H9 (cell line): ENCODE results near the gene FAM210B. TPM values are rescaled to one million over a fixed set of nuclear protein-coding genes. Genes with fewer than 3 reads are reported as not detected.
A peak's percentile ranks its signal among the peaks of the same experiment; 100 is the strongest.

Source experiments
- DNase-seq: peaks from one replicate; pipeline ENCODE4 v3.0.0-alpha.2; 2017
- H2AFZ ChIP-seq: one replicate; pipeline ENCODE4 v1.6.1; 2013; ENCODE audit warnings: mild to moderate bottlenecking, low read length, control low read depth, moderate library complexity
- H2AK5ac ChIP-seq: 2 replicates; pipeline ENCODE4 v1.6.1; 2013; ENCODE audit warnings: low read length, control low read depth, mixed read lengths; ENCODE audit not compliant: insufficient read length
- H2BK120ac ChIP-seq: one replicate; pipeline ENCODE4 v1.6.1; 2013; ENCODE audit warnings: low read depth, mild to moderate bottlenecking, low read length, control low read depth, inconsistent platforms; ENCODE audit not compliant: poor library complexity, severe bottlenecking
- H2BK12ac ChIP-seq: 2 replicates; pipeline ENCODE4 v1.6.1; 2013; ENCODE audit warnings: low read length, control low read depth, mixed read lengths, low read depth; ENCODE audit not compliant: insufficient read length
- H2BK15ac ChIP-seq: 2 replicates; pipeline ENCODE4 v1.6.1; 2013; ENCODE audit warnings: low read depth, low read length, control low read depth
- H2BK20ac ChIP-seq: one replicate; pipeline ENCODE4 v1.6.1; 2013; ENCODE audit warnings: low read depth, mild to moderate bottlenecking, low read length, control low read depth, inconsistent platforms; ENCODE audit not compliant: poor library complexity, severe bottlenecking
- H2BK5ac ChIP-seq: 2 replicates; pipeline ENCODE4 v1.6.1; 2013; ENCODE audit warnings: low read length, control low read depth, mixed read lengths; ENCODE audit not compliant: insufficient read length
- H3K14ac ChIP-seq: 2 replicates; pipeline ENCODE4 v1.6.1; 2013; ENCODE audit warnings: low read length, control low read depth; ENCODE audit not compliant: insufficient read depth
- H3K18ac ChIP-seq: 2 replicates; pipeline ENCODE4 v1.6.1; 2013; ENCODE audit warnings: low read depth, mild to moderate bottlenecking, mixed read lengths, low read length, control low read depth; ENCODE audit not compliant: insufficient read length
- H3K23ac ChIP-seq: 2 replicates; pipeline ENCODE4 v1.6.1; 2013; ENCODE audit warnings: low read length, control low read depth, mixed read lengths, low read depth; ENCODE audit not compliant: insufficient read length
- H3K23me2 ChIP-seq: 2 replicates; pipeline ENCODE4 v1.6.1; 2013; ENCODE audit warnings: low read depth, mild to moderate bottlenecking, mixed read lengths, low read length, control low read depth; ENCODE audit not compliant: insufficient read length, poor library complexity, severe bottlenecking
- H3K27ac ChIP-seq: 2 replicates; pipeline ENCODE4 v1.5.1; 2013; ENCODE audit warnings: low read length, control low read depth, mixed read lengths, low read depth; ENCODE audit not compliant: insufficient read length
- H3K27me3 ChIP-seq: 2 replicates; pipeline ENCODE4 v1.6.1; 2013; ENCODE audit warnings: low read length, control low read depth, inconsistent platforms; ENCODE audit not compliant: insufficient read depth
- H3K4ac ChIP-seq: 2 replicates; pipeline ENCODE4 v1.6.1; 2013; ENCODE audit warnings: low read depth, mild to moderate bottlenecking, control low read depth, inconsistent platforms, low read length, moderate library complexity
- H3K4me1 ChIP-seq: 2 replicates; pipeline ENCODE4 v1.6.1; 2013; ENCODE audit warnings: low read length, control low read depth, inconsistent platforms; ENCODE audit not compliant: insufficient read depth
- H3K4me2 ChIP-seq: 2 replicates; pipeline ENCODE4 v1.6.1; 2013; ENCODE audit warnings: low read length, control low read depth, mixed read lengths; ENCODE audit not compliant: insufficient read length, insufficient read depth
- H3K56ac ChIP-seq: 2 replicates; pipeline ENCODE4 v1.6.1; 2013; ENCODE audit warnings: low read depth, mild to moderate bottlenecking, mixed read lengths, low read length, control low read depth; ENCODE audit not compliant: insufficient read length
- H3K79me1 ChIP-seq: 2 replicates; pipeline ENCODE4 v1.6.1; 2013; ENCODE audit warnings: low read depth, mild to moderate bottlenecking, moderate library complexity, low read length, control low read depth, inconsistent platforms; ENCODE audit not compliant: insufficient read depth, poor library complexity, severe bottlenecking
- H3K79me2 ChIP-seq: 2 replicates; pipeline ENCODE4 v1.6.1; 2013; ENCODE audit warnings: low read length, control low read depth, inconsistent platforms; ENCODE audit not compliant: insufficient read depth
- H3K9ac ChIP-seq: 2 replicates; pipeline ENCODE4 v1.6.1; 2013; ENCODE audit warnings: low read length, control low read depth, mixed read lengths; ENCODE audit not compliant: insufficient read length; ENCODE audit errors: extremely low read depth
- H3K9me3 ChIP-seq: one replicate; pipeline ENCODE4 v1.6.1; 2013; ENCODE audit warnings: low read depth, low read length, inconsistent platforms; ENCODE audit not compliant: control insufficient read depth
- H3T11ph ChIP-seq: one replicate; pipeline ENCODE4 v1.6.1; 2013; ENCODE audit warnings: mild to moderate bottlenecking, low read length, control low read depth, inconsistent platforms
- H4K20me1 ChIP-seq: one replicate; pipeline ENCODE4 v1.6.1; 2013; ENCODE audit not compliant: control insufficient read depth, insufficient read length, insufficient read depth
- H4K5ac ChIP-seq: 2 replicates; pipeline ENCODE4 v1.6.1; 2013; ENCODE audit warnings: low read depth, mild to moderate bottlenecking, mixed read lengths, low read length, control low read depth; ENCODE audit not compliant: insufficient read length
- H4K8ac ChIP-seq: replicated peaks from 2 replicates; pipeline ENCODE4 v1.6.1; 2013; ENCODE audit warnings: low read length, control low read depth, mixed read lengths, low read depth; ENCODE audit not compliant: insufficient read length
- H4K91ac ChIP-seq: 2 replicates; pipeline ENCODE4 v1.6.1; 2013; ENCODE audit warnings: low read depth, mild to moderate bottlenecking, moderate library complexity, mixed read lengths, low read length, control low read depth; ENCODE audit not compliant: insufficient read length
- H3K27ac Mint-ChIP-seq, 3 experiments: 2 replicates in 2 of 3; 3 replicates in 1 of 3; pipeline ENCODE4 v1.8.0; 2020 to 2021; ENCODE audit warnings: mixed read lengths in 3 of 3, mild to moderate bottlenecking in 1 of 3, moderate library complexity in 1 of 3
- H3K27me3 Mint-ChIP-seq: 2 replicates; pipeline ENCODE4 v1.8.0; 2021; ENCODE audit warnings: low read depth, mild to moderate bottlenecking, moderate library complexity, mixed read lengths
- H3K36me3 Mint-ChIP-seq, 3 experiments: 2 replicates in 2 of 3; 3 replicates in 1 of 3; pipeline ENCODE4 v1.8.0; 2020 to 2021; ENCODE audit warnings: low read depth in 3 of 3, mixed read lengths in 3 of 3; ENCODE audit not compliant: insufficient read depth in 1 of 3
- H3K4me1 Mint-ChIP-seq, 2 experiments: 2 replicates each; pipeline ENCODE4 v1.8.0; 2020; ENCODE audit warnings: mixed read lengths in 2 of 2
- H3K4me3 Mint-ChIP-seq, 2 experiments: 2 replicates in 1 of 2; 3 replicates in 1 of 2; pipeline ENCODE4 v1.8.0; 2020 to 2021; ENCODE audit warnings: mild to moderate bottlenecking in 2 of 2, mixed read lengths in 2 of 2, moderate library complexity in 1 of 2
- H3K9me3 Mint-ChIP-seq, 2 experiments: 2 replicates in 1 of 2; 3 replicates in 1 of 2; pipeline ENCODE4 v1.8.0; 2020; ENCODE audit warnings: mild to moderate bottlenecking in 2 of 2, mixed read lengths in 2 of 2, moderate library complexity in 1 of 2
- CTCF ChIP-seq: fragments of 200-600 bp; sonication (generic); conservative IDR thresholded peaks from 3 replicates; pipeline ENCODE4 v1.8.0; 2021; ENCODE audit warnings: antibody characterized with exemption, mild to moderate bottlenecking
- WGBS: extraction: QIAGEN DNeasy Blood & Tissue Kit; methylation state at CpG from one replicate; pipeline ENCODE4 v1.1.7; 2013; ENCODE audit warnings: missing lambda C conversion rate, low lambda C conversion rate, mixed read lengths; ENCODE audit not compliant: insufficient read length; ENCODE audit errors: extremely low coverage; 5-methylcytosine and 5-hydroxymethylcytosine counted together
- total RNA-seq: library from RNA; stranded (reverse); gene quantifications from 2 replicates; pipeline ENCODE4 v1.2.1, GENCODE V29; 2021

Gene FAM210B
- total RNA-seq, 1 experiment from 2014 or later: 24.2 TPM

- Histone ChIP-seq H2BK5ac (no peak overlapping the region), H2BK12ac (no peak overlapping the region), H2AK5ac (no peak overlapping the region), H4K8ac (no peak overlapping the region), H3K27me3 (peaks cover 24% of the 10 kb centered on the region; the same call in 1 of the 2 replicates), H4K91ac (no peak overlapping the region), H3K4ac (no peak overlapping the region), H3K79me2 (no peaks in the 10 kb centered on the region), H3K18ac (no peak overlapping the region), H3K4me1 (peaks cover 4% of the 10 kb centered on the region), H3K9me3 (no peaks in the 10 kb centered on the region), H2BK20ac (no peak overlapping the region), H3K14ac (no peak overlapping the region), H3T11ph (no peak overlapping the region), H3K23ac (no peak overlapping the region), H2BK15ac (no peak overlapping the region), H2BK120ac (no peak overlapping the region), H3K27ac (no peak overlapping the region), H3K23me2 (peaks cover 3% of the 10 kb centered on the region), H3K56ac (no peak overlapping the region), H4K5ac (no peak overlapping the region), H2AFZ (no peak overlapping the region), H3K79me1 (no peaks in the 10 kb centered on the region), H3K9ac (no peak overlapping the region), H4K20me1 (no peaks in the 10 kb centered on the region), H3K4me2 (peak overlapping the region; percentile 44)
- no peaks in the 10 kb centered on the region; a peak in 2 of 7 replicates for H3K36me3 Mint-ChIP-seq
- TF ChIP-seq CTCF: peak; percentile 95
- DNase-seq: peak; percentile 86
- H3K4me1 Mint-ChIP-seq: peaks cover 23% of the 10 kb centered on the region in 2 experiments
- H3K9me3 Mint-ChIP-seq: peaks cover 23 to 24% of the 10 kb centered on the region in 2 experiments
- peaks cover 82% of the 10 kb centered on the region for H3K27me3 Mint-ChIP-seq
- peak overlapping the region; percentile 52 to 73 for H3K4me3 Mint-ChIP-seq
- H3K27ac Mint-ChIP-seq: no peak overlapping the region; a peak in 1 of 7 replicates
- WGBS: no CpG with 5 or more reads among the region's 41 CpGs
These were observed 14.9 kb upstream of the FAM210B start for GRCh38 chr20:56343861-56344381.
